Activated CD4-positive, alpha-beta T cell treated with anti-CD3 and anti-CD28 coated beads, Interleukin-2, amount 50 U/mL, for 16 hours (primary cell): ENCODE data around the gene SIPA1L3.
"Not testable (repeated sequence)": the region's sequence is repeated elsewhere in the genome, so short reads cannot be mapped to it uniquely, and the experiment has no call there.

Experiments
- DNase-seq: peaks from one replicate; pipeline ENCODE4 v3.0.0-alpha.2; 2020

The SIPA1L3 gene, protein sequence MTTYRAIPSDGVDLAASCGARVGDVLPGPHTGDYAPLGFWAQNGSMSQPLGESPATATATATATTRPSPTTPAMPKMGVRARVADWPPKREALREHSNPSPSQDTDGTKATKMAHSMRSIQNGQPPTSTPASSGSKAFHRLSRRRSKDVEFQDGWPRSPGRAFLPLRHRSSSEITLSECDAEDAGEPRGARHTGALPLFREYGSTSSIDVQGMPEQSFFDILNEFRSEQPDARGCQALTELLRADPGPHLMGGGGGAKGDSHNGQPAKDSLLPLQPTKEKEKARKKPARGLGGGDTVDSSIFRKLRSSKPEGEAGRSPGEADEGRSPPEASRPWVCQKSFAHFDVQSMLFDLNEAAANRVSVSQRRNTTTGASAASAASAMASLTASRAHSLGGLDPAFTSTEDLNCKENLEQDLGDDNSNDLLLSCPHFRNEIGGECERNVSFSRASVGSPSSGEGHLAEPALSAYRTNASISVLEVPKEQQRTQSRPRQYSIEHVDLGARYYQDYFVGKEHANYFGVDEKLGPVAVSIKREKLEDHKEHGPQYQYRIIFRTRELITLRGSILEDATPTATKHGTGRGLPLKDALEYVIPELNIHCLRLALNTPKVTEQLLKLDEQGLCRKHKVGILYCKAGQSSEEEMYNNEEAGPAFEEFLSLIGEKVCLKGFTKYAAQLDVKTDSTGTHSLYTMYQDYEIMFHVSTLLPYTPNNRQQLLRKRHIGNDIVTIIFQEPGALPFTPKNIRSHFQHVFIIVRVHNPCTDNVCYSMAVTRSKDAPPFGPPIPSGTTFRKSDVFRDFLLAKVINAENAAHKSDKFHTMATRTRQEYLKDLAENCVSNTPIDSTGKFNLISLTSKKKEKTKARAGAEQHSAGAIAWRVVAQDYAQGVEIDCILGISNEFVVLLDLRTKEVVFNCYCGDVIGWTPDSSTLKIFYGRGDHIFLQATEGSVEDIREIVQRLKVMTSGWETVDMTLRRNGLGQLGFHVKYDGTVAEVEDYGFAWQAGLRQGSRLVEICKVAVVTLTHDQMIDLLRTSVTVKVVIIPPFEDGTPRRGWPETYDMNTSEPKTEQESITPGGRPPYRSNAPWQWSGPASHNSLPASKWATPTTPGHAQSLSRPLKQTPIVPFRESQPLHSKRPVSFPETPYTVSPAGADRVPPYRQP (N-terminal part only)

DNA sequence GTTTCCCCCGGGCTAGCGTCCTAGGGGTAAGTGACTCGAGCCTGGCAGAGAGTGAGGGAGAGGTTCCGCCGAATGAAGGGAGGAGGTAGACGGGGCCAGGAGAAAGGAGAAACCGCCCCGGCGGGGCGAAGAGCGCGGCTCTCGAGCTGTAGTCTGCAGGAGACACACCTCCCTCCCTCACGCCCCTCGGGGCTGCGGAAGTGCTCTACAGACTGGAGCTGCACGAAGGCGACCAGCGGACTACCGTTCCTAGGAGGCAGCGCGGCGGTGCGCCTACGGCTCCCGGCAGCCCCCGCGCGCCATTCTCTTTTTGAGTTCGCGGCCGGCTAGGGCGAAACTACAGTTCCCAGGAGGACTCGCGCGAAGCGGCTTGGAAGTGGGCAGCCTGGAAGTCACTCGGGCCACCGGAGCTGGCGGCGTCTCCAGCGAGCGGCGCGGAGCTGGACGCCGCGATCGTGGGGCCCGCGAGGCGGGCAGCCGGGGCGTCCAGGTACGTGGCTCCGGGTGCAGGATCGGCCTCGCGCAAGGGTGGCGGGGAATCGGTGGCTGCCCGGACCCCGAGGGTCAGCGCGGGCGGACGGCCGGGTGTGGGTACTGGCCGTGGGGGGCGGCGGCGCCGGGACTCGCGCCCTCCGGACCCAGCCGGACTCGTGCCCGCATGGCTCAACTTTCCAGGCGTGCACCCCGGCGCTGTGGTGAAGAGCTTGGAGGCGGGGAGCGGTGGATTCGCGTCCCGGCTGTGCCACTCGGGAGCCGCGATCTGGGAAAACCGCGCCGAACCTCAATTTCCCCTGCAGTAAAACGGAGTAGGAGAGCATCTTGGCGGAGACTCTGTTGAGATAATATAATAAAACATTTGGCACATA, at the start of gene SIPA1L3:
Gene SIPA1L3, plus strand, starts transcription at position 340 of the 866 bp plus-strand sequence. CDS start 174,358 bp downstream, outside the sequence.
- DNase-seq, result peak; percentile 96

DNA sequence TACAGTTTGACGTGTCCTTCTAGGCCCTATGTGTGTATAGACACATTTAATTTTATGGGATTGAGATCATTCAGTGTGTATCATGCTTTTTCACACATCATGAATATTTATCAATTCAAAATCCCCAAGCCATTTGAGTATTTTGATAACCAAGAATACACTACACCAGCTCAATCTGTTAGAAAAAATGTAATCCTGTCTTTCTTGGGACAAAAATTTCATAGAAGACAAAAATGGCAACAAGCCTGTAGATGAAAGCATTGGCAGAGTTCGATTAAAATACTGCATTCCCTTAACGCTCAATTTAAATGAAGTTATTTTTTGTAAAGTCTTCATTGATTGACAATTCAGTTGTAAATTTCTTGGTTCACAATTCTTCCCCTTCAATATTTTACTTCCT, 42.5 kb upstream of the SIPA1L3 start:
- DNase-seq, result no peak

DNA sequence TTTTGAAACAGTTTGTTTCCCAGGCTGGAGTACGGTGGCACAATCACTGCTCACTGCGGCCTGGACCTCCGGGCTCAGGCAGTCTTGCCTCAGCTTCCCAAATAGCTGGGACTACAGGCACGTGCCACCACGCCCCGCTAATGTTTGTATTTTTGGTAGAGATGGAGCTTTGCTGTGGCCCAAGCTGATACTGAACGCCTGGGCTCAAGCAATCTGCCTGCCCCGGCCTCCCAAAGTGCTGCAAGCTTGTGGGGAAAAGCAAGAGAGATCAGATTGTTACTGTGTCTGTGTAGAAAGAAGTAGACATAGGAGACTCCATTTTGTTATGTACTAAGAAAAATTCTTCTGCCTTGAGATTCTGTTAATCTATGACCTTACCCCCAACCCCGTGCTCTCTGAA, 41.1 kb upstream of the SIPA1L3 start:
- not testable (repeated sequence) for DNase-seq

DNA sequence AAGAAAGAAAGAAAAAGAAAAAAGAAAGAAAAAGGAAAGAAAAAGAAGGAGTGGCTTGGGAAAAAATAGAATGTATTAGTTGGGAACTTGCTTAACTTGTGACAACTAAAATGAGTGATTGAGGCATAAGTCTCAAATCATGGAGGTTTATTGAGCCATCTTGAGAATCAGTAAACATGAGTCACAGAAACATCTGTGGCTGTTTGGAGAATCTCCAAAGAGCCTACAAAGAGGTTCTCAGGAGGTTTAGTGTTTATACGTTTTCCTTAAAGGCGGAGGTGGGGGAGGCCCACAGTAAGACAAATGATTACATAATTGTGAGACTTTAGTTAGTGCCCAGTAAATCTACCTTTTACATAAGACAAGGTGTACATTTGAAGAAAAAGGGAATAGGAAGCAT, 39.2 kb upstream of the SIPA1L3 start:
- DNase-seq, result no peak

DNA sequence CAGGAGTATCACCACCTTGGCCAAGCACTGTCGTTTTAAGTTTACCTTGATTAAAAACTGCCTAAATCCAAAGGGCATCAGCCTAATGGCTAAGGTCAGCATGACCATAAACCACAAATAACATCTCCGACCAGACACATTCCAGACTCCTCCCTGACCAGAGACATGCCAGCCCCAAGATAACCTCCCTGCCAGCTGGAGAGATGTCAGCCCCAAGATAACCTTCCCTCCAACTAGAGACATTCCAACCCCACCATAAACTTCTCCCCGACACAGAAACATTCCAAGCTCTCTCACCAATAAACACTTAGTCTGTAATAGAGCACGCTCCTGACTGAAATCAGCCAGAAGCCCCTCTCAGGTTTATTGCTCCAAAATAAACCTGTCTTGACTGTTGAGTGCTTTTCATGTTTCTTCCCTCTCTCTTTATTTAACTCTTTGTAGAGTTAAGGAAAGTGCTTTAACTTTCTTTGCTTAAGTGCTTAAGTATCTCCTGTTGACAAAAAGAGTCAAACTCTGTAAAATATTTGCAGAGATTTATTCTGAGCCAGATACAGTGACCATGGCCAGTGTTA, 37.2 kb upstream of the SIPA1L3 start:
- no peak for DNase-seq

DNA sequence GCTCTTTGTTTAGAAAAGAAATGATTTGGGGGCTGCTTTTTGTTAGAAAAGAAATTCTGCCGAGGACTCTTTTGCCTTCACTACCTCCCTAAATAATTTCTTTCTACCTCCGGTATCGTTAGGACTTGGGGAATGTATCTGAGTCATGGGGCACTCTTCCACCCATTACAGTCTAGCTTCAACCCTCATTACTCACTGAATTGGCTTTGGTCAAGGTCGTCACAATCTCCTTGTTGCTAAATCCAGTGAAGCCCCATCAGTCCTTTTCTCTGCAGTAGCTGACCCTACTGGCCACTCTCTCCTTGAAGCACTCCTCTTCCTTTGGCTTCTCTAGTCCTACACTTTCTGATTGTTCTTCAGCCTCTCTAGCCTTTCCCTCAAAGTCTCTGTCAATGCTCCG, 34.6 kb upstream of the SIPA1L3 start:
- DNase-seq, result no peak

DNA sequence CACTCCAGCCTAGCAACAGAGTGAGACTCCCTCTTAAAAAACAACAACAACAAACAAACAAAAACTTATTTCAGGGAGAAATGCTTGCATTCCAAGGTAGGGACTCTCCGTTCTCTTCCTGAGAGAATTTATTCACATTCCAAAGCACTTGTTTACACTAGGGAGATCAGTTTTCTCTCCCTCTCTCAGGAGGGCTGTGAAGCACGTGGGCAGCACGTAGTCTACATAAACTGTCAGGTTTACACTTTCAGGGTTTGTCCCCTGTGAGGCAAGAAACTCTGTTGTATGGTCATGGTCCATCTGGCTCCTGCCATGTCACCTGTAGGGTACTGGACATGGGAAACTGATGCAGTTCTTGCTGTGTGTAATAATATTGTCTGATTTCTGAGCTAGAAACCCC, 32.2 kb upstream of the SIPA1L3 start:
- no peak for DNase-seq

DNA sequence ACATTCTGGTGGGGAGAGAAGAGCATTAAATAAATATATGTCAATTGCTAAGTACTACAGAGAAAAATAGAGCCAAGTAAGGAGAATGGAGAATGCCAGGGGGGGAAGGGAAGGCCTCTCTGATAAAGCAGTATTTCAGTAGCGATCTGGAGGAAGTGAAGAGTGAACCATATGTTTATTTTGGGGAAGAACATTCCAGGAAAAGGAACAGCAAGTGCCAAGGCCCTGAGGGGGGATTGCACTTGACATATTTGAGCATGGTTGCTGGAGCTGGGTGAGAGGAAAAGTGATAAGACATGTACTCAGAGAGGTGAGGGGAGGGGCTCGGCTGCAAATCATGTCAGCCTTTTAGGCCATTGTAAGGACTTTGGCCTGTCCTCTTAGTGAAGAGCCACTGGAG, 31.0 kb upstream of the SIPA1L3 start:
- no peak for DNase-seq

DNA sequence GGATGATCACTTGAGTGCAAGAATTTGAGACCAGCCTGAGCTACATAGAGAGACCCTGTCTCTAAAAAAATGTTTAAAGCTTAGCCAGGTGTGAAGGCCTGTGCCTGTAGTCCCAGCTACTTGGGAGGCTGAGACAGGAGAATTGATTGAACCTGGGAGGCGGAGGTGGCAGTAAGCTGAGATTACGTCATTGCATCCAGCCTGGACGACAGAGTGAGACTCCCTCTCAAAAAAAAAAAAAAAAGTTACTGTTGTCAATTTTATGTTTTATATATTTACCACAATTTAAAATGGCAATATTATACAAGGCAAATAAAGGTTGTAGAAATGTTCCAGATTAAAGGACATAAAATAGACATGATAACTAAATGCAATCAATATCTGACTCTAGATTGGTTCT, 29.9 kb upstream of the SIPA1L3 start:
- no peak for DNase-seq

DNA sequence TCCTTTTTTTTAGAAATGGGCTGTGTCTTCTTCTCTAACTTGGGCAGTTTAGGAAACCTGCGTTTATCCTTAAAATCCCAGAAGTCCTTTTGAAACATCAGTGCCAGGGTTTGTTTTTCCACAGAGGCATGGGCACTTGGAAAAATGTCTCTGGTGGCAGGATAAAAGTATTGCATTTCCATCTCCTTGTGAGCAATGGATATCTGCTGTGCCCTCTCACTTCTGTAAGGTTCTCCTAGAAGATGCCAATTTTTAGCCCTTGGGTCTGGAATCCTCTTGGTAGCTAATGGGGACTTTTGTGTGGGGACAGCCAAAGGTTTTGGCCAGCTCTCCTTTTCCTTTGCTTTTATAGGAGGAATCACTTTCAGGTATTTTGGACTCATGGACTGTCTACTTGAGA, 21.6 kb upstream of the SIPA1L3 start:
- DNase-seq, result no peak

DNA sequence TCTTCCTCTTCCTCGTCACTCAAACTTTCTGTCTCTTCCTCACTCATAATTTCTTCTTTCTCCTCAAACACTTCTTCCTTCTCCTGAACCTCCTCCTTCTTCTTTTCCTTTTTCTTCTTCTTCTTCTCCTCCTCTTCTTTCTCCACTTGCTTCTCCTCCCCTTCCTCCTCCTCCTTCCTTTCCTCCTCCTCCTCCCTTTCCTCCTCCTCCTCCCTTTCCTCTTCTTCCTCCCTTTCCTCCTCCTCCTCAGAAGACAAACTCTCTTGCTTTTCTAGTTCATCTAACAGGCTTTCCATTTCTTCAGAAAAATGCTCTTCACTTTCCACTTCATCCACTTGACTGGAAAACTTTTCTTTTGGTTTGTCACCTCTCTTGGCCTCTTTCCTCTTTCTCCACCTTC, 20.4 kb upstream of the SIPA1L3 start:
- DNase-seq, result no peak

DNA sequence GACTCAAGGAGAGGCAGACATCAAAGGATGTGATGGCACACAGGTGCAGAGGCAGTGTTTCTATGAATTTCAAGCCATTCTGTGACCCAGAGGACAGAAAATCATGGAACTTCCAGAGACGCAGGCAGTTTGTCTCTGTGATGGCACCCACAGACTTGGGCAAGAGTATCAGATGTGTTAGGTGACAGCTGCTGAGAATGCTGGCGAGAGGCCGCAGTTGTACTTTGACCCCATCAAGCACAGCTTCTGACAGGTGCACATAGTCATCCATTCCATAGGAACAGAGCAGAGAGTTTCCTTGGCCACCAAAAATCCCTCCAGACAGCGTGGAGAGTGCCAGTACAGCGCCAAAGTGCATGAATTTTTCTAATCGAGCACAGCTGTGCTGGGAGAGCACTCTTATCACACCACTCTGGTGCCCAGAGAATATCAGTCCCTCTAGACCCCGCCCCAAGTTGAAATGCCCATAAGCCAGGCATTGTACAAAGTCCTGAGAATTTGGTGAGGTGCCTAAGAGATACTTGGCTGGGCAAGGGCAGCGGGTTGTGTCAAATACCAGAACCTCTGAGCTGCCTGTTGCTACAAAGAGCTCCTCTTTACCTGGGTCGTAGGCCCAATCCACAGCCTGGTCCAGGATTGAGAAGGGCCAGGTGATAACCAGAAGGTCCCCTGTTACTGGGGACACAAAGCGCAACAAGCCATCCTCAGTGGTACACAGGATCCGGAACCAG, 13.0 kb upstream of the SIPA1L3 start:
- DNase-seq, result no peak

DNA sequence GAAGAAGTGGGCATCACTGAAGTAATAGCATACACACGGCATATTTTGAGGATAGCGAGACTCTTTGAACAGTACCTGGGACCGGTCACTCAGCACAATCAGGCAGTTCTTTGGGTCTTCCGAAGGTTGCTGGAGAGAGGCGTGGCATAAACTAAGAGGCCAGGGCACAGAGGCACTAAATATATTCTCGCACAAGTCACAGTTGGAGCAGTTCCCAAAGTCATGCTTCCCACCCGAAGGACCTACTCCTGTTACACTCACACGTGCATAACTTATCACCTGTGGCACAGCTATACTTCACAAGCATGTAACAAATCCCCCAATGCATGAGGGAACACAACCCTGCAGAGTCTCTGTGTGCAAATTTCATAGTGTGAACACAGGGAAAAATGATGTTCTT, 10.8 kb upstream of the SIPA1L3 start:
- DNase-seq, result no peak

DNA sequence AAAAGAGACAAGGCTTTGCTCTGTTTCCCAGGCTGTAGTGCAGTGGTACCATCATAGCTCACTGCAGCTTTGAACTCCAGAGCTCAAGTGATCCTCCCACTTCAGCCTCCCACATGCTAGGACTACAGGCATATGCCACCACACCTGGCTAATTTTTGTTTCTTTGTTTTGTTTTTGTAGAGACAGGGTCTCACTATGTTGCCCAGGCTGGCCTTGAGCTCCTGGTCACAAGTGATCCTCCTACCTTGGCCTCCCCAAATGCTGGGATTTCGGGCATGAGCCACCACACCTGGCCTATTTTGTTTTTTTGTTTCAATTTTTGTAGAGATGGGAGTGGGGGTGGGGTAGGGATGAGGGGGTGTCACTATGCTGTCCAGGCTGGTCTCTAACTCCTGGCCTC, 7.6 kb upstream of the SIPA1L3 start:
- DNase-seq, result no peak

DNA sequence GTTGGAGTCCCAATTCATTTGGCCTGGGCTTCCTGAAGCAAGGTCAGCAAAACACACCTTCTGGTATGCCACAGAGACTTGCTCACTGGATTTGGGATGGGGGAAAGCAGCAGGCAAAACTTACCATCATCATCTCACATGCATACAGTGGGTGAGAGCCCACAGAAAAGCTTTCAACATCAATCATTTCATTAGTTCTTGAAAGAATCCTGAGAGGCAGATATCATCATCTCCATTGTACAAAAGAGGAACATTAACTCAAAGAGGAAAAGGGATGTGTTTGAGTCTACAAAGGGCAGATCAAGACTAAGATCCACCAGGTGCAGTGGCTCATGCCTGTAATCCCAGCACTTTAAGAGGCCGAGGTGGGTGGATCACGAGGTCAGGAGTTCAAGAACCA, 7.0 kb upstream of the SIPA1L3 start:
- DNase-seq, result no peak

DNA sequence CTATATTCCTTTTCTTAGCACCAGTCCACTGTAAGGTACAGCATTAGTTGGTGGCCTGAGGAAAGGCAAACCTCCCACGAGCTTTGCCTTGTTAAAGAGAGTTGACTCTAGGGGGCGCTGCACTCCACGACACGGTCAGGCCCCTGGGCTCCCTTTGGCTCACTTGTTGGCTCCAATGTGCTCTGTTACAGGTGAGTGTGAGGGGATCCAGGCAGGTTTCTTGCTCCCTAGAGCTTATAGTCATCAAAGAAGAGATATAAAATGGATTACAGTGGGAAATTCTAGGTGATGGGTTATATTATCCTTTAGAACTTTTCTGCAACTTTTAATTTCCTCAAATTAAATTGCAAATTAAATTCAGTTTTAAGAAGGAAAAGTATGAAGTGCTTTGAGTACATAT, 4.3 kb upstream of the SIPA1L3 start:
- DNase-seq, result peak; percentile 79

DNA sequence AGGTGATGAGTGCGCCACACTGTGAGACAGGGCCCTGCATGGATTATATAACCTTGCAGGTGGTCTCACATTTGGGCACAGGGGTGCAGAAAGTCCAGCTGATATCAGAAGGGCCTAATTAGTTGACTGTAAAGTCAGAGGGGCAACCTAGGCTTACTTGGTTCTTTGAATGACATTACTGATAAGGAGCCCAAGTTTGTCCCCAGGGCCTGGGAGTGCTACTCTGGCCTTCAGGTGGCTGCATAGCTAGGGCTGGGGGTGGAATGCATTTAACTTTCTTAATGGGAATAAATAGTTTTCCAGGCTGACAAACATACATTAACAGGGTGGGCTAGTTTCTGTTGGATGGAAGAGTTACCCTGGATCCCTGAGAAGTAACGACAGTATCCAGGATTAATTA, 3.9 kb upstream of the SIPA1L3 start:
- no peak for DNase-seq

DNA sequence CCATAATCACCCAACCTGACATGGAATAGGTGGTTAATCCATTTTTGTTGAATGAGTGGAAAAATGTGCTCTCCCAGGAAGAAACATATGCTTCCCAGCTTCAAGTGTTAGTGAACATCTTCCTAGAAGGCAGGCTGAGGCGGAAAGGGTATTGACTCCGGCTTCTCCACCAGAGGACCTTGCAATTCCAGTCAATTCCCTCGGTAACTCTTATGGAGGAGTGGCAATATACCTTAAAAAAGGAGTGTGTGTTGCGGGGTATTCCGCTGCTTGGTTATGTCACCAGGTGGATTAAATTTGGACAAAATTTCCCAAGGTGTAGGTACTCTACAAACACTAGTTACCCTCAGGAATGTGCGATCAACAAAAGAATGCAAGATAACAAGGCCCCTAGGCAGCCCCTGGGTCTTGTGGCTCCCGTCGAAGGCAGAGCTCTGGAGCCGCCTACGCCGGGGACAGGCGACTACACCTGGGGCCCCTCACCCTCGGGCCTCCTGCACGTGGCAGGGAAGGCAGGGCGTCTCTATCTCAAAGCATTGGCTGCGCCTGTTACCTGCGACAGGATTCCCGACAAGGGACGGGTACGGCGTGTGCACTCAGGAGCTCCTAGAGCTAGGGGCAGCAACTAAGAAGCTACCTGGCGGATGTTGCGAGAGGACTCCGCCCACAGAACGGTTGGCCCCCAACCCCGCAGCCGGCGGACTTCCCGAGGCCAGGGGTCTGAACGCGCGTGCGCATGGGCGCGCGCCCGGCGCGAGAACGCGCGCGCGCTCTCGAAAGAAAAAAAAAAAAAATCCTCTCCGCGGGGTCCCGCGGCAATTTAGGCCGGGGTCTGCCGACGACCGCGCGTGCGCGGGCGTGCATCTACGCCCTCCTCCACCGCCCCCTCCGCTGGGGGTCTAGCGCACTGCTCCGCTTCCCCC, 801 bp upstream of the SIPA1L3 start, which contains the start of gene WDR87:
Gene WDR87, minus strand, starts transcription at position 649 of the 923 bp plus-strand sequence. CDS start 8,355 bp downstream, outside the sequence.
- peak; percentile 32 for DNase-seq

DNA sequence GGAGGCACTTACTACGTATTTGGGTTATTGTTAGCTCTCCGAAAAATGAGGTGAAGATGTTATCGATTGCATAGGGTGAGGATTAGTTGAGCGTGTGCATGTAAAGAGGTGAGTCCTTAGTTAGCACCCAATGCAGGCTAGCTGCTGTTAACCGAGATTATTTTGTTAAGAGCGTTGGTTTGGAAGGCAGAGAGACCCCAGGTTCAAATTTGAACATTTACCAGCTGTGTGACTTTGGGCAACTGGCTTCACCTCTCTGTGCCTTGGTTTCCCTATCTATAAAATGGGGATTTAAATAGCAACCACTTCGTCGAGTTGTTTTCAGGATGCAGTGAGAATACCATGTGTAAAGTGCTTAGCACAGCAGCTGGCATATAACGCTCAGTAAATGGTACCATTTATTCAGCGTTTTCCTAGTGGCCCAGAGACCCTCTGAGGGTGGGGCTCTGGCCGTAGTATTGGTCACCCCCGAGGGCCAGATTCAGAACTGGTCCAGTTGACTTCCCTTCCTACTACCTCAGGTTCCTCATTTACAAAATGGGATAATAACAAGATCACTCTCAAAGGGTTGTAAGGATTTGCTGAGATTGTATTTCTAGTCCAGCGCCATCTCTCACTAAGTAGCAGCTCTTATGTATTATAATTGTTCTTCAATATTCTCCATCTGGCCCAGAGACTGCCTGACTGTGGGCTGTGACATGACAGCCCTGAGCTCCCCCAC, 887 bp downstream of the SIPA1L3 start:
- no peak for DNase-seq
